SK-N-SH (cell line): Measurements from ENCODE around the gene ROBO1. TPM values are rescaled to one million over a fixed set of nuclear protein-coding genes. Genes with fewer than 3 reads are reported as not detected.

Source experiments
- CTCF ChIA-PET: fragments of 300-600, 350-600 bp; formaldehyde crosslinking; extraction: SDS; loops from one replicate; lab custom pipeline; 2021; lab: Yijun Ruan, JAX
- POLR2A ChIA-PET: fragments of 350-600 bp; sonication (Branson Sonifier 250); formaldehyde crosslinking; extraction: SDS; loops from one replicate; lab custom pipeline; 2020; ENCODE audit warnings: antibody characterized with exemption, inconsistent platforms; lab: Yijun Ruan, JAX
- DNase-seq: peaks from one replicate; pipeline ENCODE4 v3.0.0; 2012
- H2AFZ ChIP-seq: fragments of 200-600 bp; sonication (generic); 2 replicates; pipeline ENCODE4 v1.8.1; 2016; ENCODE audit warnings: antibody characterized with exemption, mild to moderate bottlenecking, low read depth
- H3F3A ChIP-seq: fragments of 200-600 bp; sonication (generic); replicated peaks from 2 replicates; pipeline ENCODE3; 2016; ENCODE audit warnings: antibody characterized with exemption, mild to moderate bottlenecking; ENCODE audit not compliant: insufficient read depth
- H3K27ac ChIP-seq, 2 experiments: fragments of 200-500 bp in 1 of 2; fragments of 200-600 bp in 1 of 2; sonication (Bioruptor generic) in 1 of 2; sonication (generic), shearing (Covaris generic) in 1 of 2; 2 replicates each; pipeline versions ENCODE4 v1.5.1 to v1.6.1; 2014 to 2016; ENCODE audit warnings: low read depth in 2 of 2, inconsistent platforms in 1 of 2, low read length in 1 of 2, mild to moderate bottlenecking in 1 of 2, mixed read lengths in 1 of 2
- H3K27me3 ChIP-seq: fragments of 200-600 bp; sonication (generic), shearing (Covaris generic); 2 replicates; pipeline ENCODE4 v1.6.1; 2016; ENCODE audit warnings: mixed run types; ENCODE audit not compliant: insufficient read depth
- H3K36me3 ChIP-seq, 2 experiments: fragments of 200-500 bp in 1 of 2; fragments of 200-600 bp in 1 of 2; sonication (Bioruptor generic) in 1 of 2; sonication (generic) in 1 of 2; replicated peaks in 1 of 2; 2 replicates each; pipeline versions ENCODE3 to v1.5.1; 2014 to 2016; ENCODE audit warnings: low read length in 1 of 2, mild to moderate bottlenecking in 1 of 2; ENCODE audit not compliant: insufficient read depth in 2 of 2, control insufficient read depth in 1 of 2
- H3K4me1 ChIP-seq, 2 experiments: fragments of 200-500 bp in 1 of 2; fragments of 200-600 bp in 1 of 2; sonication (Bioruptor generic) in 1 of 2; sonication (generic), shearing (Covaris generic) in 1 of 2; 2 replicates each; pipeline versions ENCODE4 v1.5.1 to v1.6.1; 2014 to 2016; ENCODE audit warnings: low read depth in 1 of 2, low read length in 1 of 2, mixed run types in 1 of 2; ENCODE audit not compliant: insufficient read depth in 2 of 2, control insufficient read depth in 1 of 2
- H3K4me2 ChIP-seq: fragments of 200-600 bp; sonication (generic), shearing (Covaris generic); 2 replicates; pipeline ENCODE4 v1.6.1; 2017; ENCODE audit warnings: mixed run types
- H3K4me3 ChIP-seq, 2 experiments: fragments of 200-500 bp in 1 of 2; fragments of 200-600 bp in 1 of 2; sonication (Bioruptor generic) in 1 of 2; sonication (generic), shearing (Covaris generic) in 1 of 2; 2 replicates each; pipeline versions ENCODE4 v1.5.1 to v1.8.1; 2014 to 2016; ENCODE audit warnings: low read depth in 2 of 2, inconsistent platforms in 1 of 2, low read length in 1 of 2, mild to moderate bottlenecking in 1 of 2, mixed read lengths in 1 of 2, moderate library complexity in 1 of 2
- H3K79me2 ChIP-seq: fragments of 200-600 bp; sonication (generic); 2 replicates; pipeline ENCODE4 v1.8.1; 2017; ENCODE audit warnings: mild to moderate bottlenecking; ENCODE audit not compliant: insufficient read depth
- H3K9ac ChIP-seq: fragments of 200-600 bp; sonication (generic); 2 replicates; pipeline ENCODE4 v1.6.1; 2017; ENCODE audit warnings: mixed run types
- H3K9me2 ChIP-seq: fragments of 200-600 bp; sonication (generic); 2 replicates; pipeline ENCODE4 v1.6.1; 2017; ENCODE audit warnings: mixed run types
- H3K9me3 ChIP-seq: fragments of 200-600 bp; sonication (generic); 2 replicates; pipeline ENCODE4 v1.6.1; 2017; ENCODE audit warnings: mixed run types, mild to moderate bottlenecking, moderate library complexity
- H4K20me1 ChIP-seq: fragments of 200-600 bp; sonication (generic); 2 replicates; pipeline ENCODE4 v1.6.1; 2017; ENCODE audit warnings: mild to moderate bottlenecking, mixed run types; ENCODE audit not compliant: insufficient read depth
- ELF1 ChIP-seq: IDR thresholded peaks from 2 replicates; pipeline ENCODE4 v1.4.0; 2012
- EZH2phosphoT487 ChIP-seq: fragments of 200-600 bp; sonication (generic); IDR thresholded peaks from 2 replicates; pipeline ENCODE4 v1.6.1; 2017; ENCODE audit warnings: low read depth, mixed run types, mild to moderate bottlenecking, antibody characterized with exemption, moderate library complexity, borderline replicate concordance
- FOSL2 ChIP-seq: IDR thresholded peaks from 2 replicates; pipeline ENCODE4 v1.4.0; 2012; ENCODE audit warnings: low read depth, mild to moderate bottlenecking, moderate library complexity, borderline replicate concordance
- FOXJ3 ChIP-seq: sonication (generic); formaldehyde crosslinking; IDR thresholded peaks from 2 replicates; pipeline ENCODE4 v1.5.1; 2020; ENCODE audit warnings: mild to moderate bottlenecking, missing genetic modification reagents
- IRF3 ChIP-seq: fragments of 150-350 bp; IDR thresholded peaks from 2 replicates; pipeline ENCODE4 v1.6.1; 2016; ENCODE audit warnings: mild to moderate bottlenecking, low read depth, low read length
- MAX ChIP-seq: IDR thresholded peaks from 2 replicates; pipeline ENCODE4 v1.4.0; 2012; ENCODE audit warnings: low read depth
- MEF2A ChIP-seq: IDR thresholded peaks from 2 replicates; pipeline ENCODE4 v1.4.0; 2012; ENCODE audit warnings: low read depth, borderline replicate concordance
- NFIC ChIP-seq: IDR thresholded peaks from 2 replicates; pipeline ENCODE4 v1.4.0; 2012; ENCODE audit warnings: borderline replicate concordance
- NRF1 ChIP-seq: IDR thresholded peaks from 2 replicates; pipeline ENCODE4 v1.6.1; 2012; ENCODE audit warnings: low read depth, mild to moderate bottlenecking, low read length
- PBX3 ChIP-seq: IDR thresholded peaks from 2 replicates; pipeline ENCODE4; 2012
- POLR2AphosphoS5 ChIP-seq: IDR thresholded peaks from 2 replicates; pipeline ENCODE4 v1.6.1; 2012; ENCODE audit warnings: low read depth, low read length
- RFX5 ChIP-seq: IDR thresholded peaks from 2 replicates; pipeline ENCODE4 v1.6.1; 2012; ENCODE audit warnings: mild to moderate bottlenecking, improper control_type of control experiment, low read length
- SMC3 ChIP-seq: IDR thresholded peaks from 2 replicates; pipeline ENCODE4 v1.6.1; 2012; ENCODE audit warnings: low read depth, low read length, improper control_type of control experiment
- TCF12 ChIP-seq: IDR thresholded peaks from 2 replicates; pipeline ENCODE4 v1.4.0; 2012
- USF1 ChIP-seq: IDR thresholded peaks from 2 replicates; pipeline ENCODE4 v1.4.0; 2012; ENCODE audit warnings: low read depth, borderline replicate concordance
- ZBTB33 ChIP-seq: IDR thresholded peaks from 2 replicates; pipeline ENCODE4 v1.4.0; 2012; ENCODE audit warnings: low read depth, borderline replicate concordance
- WGBS: methylation state at CpG from one replicate; pipeline ENCODE4 v1.1.6; 2017; ENCODE audit warnings: low lambda C conversion rate; 5-methylcytosine and 5-hydroxymethylcytosine counted together
- polyA plus RNA-seq, 3 experiments: library from polyadenylated mRNA; depleted of rRNA; stranded (reverse); fragments of >200 nt; gene quantifications; 2 replicates each; pipeline ENCODE4 v1.2.3, GENCODE V29; 2012

ROBO1 gene
- polyA plus RNA-seq, 1 of the 3 experiments (the other 2 are of a cell fraction), result 22.7 TPM

GRCh38 chr3:79236496-79236895 lies 531.3 kb downstream of the ROBO1 start:
- DNase-seq, result no peak
- H3K27me3 ChIP-seq, result no peaks in the 10 kb centered on the region
- no peaks in the 10 kb centered on the region for H3K9me2 ChIP-seq
- H4K20me1 ChIP-seq, result no peaks in the 10 kb centered on the region
- H3K9ac ChIP-seq, result no peak overlapping the region
- WGBS, result 63% methylated on average over 1 of the region's 1 CpG
- TF ChIP-seq PBX3, result 0 out of 2 replicates have a peak, but pooled peaks have one; percentile 9
- TF ChIP-seq FOSL2, result no peak
- TF ChIP-seq ELF1, result no peak
- no peak for TF ChIP-seq RFX5
- no peak for TF ChIP-seq NRF1
- no peak for TF ChIP-seq NFIC
- TF ChIP-seq IRF3, result no peak
- TF ChIP-seq TCF12, result peak; percentile 39
- TF ChIP-seq FOXJ3 (CRISPR knock-in tag), result no peak
- no peak for TF ChIP-seq POLR2AphosphoS5
- TF ChIP-seq ZBTB33, result no peak
- no peak for TF ChIP-seq SMC3
- TF ChIP-seq MAX, result no peak
- no peak for TF ChIP-seq MEF2A
- H3K4me1 ChIP-seq, result no peaks in the 10 kb centered on the region
- H3K79me2 ChIP-seq, result no peaks in the 10 kb centered on the region
- H3K4me3 ChIP-seq, result no peak overlapping the region
- no peaks in the 10 kb centered on the region; the same call in 1 of the 2 replicates for H3K9me3 ChIP-seq
- H2AFZ ChIP-seq, result 0 out of 2 replicates have a peak overlapping the region, but pooled peaks have one; percentile 27
- peaks cover 9% of the 10 kb centered on the region for H3F3A ChIP-seq
- POLR2A ChIA-PET, result no interaction called here
- H3K4me2 ChIP-seq, result no peak overlapping the region
- CTCF ChIA-PET, result no interaction called here
- H3K27ac ChIP-seq, result peak overlapping the region in 1 of 2 experiments; percentile 60; a peak in 2 of 4 replicates
- H3K36me3 ChIP-seq, result no peaks in the 10 kb centered on the region

- CTCF ChIA-PET, result no interaction called here
- TF ChIP-seq EZH2phosphoT487 (no peak), MAX (no peak), IRF3 (no peak), TCF12 (no peak), USF1 (no peak)
- TF ChIP-seq, all 33 proteins: peak for 0
Measured at GRCh38 chr3:79233431-79234060, 534.3 kb downstream of the ROBO1 start.

More at GRCh38 chr3:79233431-79234060, 534.3 kb downstream of the ROBO1 start:
- Histone ChIP-seq H4K20me1 (no peaks in the 10 kb centered on the region), H3K27ac (no peak overlapping the region), H3K9me3 (no peaks in the 10 kb centered on the region), H3F3A (peaks cover 9% of the 10 kb centered on the region), H3K79me2 (no peaks in the 10 kb centered on the region), H3K9ac (no peak overlapping the region), H3K4me1 (no peaks in the 10 kb centered on the region), H3K9me2 (no peaks in the 10 kb centered on the region), H3K36me3 (no peaks in the 10 kb centered on the region), H3K4me2 (no peak overlapping the region), H2AFZ (no peak overlapping the region), H3K4me3 (no peak overlapping the region), H3K27me3 (no peaks in the 10 kb centered on the region)
- WGBS, result 75% methylated on average over 7 of the region's 7 CpGs
- no peak for DNase-seq
- POLR2A ChIA-PET, result no interaction called here
